Stomach (tissue), 9 donors: ENCODE measurements around the gene PSMC4. TPM values are rescaled to one million over a fixed set of nuclear protein-coding genes. Genes with fewer than 3 reads are reported as not detected.

Experiments
- DNase-seq, 2 donors: peaks; one replicate each; pipeline versions ENCODE4 v3.0.0 to v3.0.0-alpha.2; 2013 to 2019
- H3K27ac ChIP-seq, 5 donors: fragments of 200-600 bp in 4 of 5; sonication (generic) in 4 of 5; one replicate each; pipeline ENCODE4 v1.5.1; 2013 to 2019; ENCODE audit warnings: mild to moderate bottlenecking in 1 of 5, moderate library complexity in 1 of 5
- H3K27me3 ChIP-seq, 3 donors: fragments of 200-600 bp; sonication (generic); one replicate each; pipeline ENCODE4 v1.5.1; 2017 to 2019; ENCODE audit warnings: mixed run types in 1 of 3
- H3K36me3 ChIP-seq, 4 donors: fragments of 200-600 bp; sonication (generic); 1 replicate in 3 of 4; 2 replicates in 1 of 4; pipeline ENCODE4 v1.5.1; 2016 to 2019
- H3K4me1 ChIP-seq, 4 donors: fragments of 200-600 bp; sonication (generic); one replicate each; pipeline ENCODE4 v1.5.1; 2016 to 2019
- H3K4me3 ChIP-seq, 4 donors: fragments of 200-600 bp; sonication (generic) in 3 of 4; one replicate each; pipeline ENCODE4 v1.5.1; 2016 to 2019; ENCODE audit warnings: mild to moderate bottlenecking in 1 of 4
- H3K9me3 ChIP-seq, 4 donors: fragments of 200-600 bp; sonication (generic); one replicate each; pipeline ENCODE4 v1.5.1; 2016 to 2019
- EP300 ChIP-seq: sonication (generic); formaldehyde crosslinking; IDR thresholded peaks from one replicate; pipeline ENCODE4 v1.6.1; 2017; ENCODE audit warnings: antibody characterized with exemption
- POLR2A ChIP-seq, 4 donors: fragments of 450-650 bp; IDR thresholded peaks; one replicate each; pipeline ENCODE4 v1.6.1; 2016; ENCODE audit warnings: antibody characterized with exemption in 4 of 4, control low read depth in 2 of 4, mild to moderate bottlenecking in 1 of 4, moderate library complexity in 1 of 4
- POLR2AphosphoS5 ChIP-seq, 3 donors: sonication (generic); formaldehyde crosslinking; IDR thresholded peaks; one replicate each; pipeline ENCODE4 v1.6.1; 2016; ENCODE audit warnings: antibody characterized with exemption in 3 of 3
- WGBS, 5 donors: extraction: QIAGEN DNeasy Blood & Tissue Kit in 3 of 5; methylation state at CpG; one replicate each; pipeline versions ENCODE4 v1.1.5 to v1.1.7; 2013 to 2018; 5-methylcytosine and 5-hydroxymethylcytosine counted together
- intact Hi-C: fragments of 100-400 bp; cut with DNase I; formaldehyde crosslinking; loops from one replicate; pipeline ENCODE4 v1.15.1; 2023; ENCODE audit warnings: low total_unique reads
- polyA plus RNA-seq, 3 donors: library from polyadenylated mRNA; stranded (reverse); fragments of 200-250 nt; gene quantifications; one replicate each; pipeline ENCODE4 v1.2.3, GENCODE V29; 2013
- total RNA-seq, 5 donors: library from RNA; depleted of rRNA; stranded (reverse); fragments of >200 nt; gene quantifications; one replicate each; pipeline versions ENCODE4 v1.1.0 to v1.2.3, GENCODE V29; 2014 to 2016
- TF ChIP-seq, protein P1 (sequence below), 7 experiments: fragments of 450-650 bp in 4 of 7; fragments of 200-600 bp in 3 of 7; sonication (generic) in 3 of 7; IDR thresholded peaks; one replicate each; pipeline ENCODE4 v1.5.1; 2016 to 2019; ENCODE audit warnings: antibody characterized with exemption in 7 of 7, control low read depth in 2 of 7, mild to moderate bottlenecking in 1 of 7
- donor health status: healthy with polysubstance abuse.
- donor health status: Bipolar disorder and iron deficiency.
- donor health status: healthy.

PSMC4 gene
- total and polyA plus RNA-seq, 8 donors, result 3.8 to 79.7 (median 65.9) TPM

DNA sequence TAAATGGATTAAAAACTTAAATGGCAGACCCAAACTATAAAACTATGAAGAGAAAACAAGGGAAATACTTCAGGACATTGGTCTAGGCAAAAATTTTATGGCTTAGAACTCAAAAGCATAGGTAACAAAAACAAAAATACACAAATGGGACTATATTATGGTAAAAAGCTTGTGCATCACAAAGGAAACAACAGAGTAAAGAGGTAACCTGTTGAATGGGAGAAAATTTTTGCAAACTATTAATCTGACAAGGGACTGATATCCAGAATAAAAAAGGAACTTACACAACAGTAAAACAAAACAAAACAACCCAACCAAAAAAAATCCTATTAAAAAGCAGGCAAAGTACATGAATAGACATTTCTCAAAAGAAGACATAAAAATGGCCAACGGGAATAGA, 16.6 kb downstream of the PSMC4 start:
- Histone ChIP-seq H3K4me3 (no peak overlapping the region), H3K36me3 (peaks cover 0 to 16% (median 11%) of the 10 kb centered on the region in 4 donors), H3K9me3 (peaks cover 0 to 44% (median 19%) of the 10 kb centered on the region in 4 donors), H3K27me3 (no peaks in the 10 kb centered on the region), H3K4me1 (no peaks in the 10 kb centered on the region), H3K27ac (no peak overlapping the region)
- no peak for DNase-seq
- intact Hi-C loops, result no loop called here
- 91 to 100% (median 100%) methylated on average over 1 of the region's 1 CpG for WGBS, 5 donors
- TF ChIP-seq POLR2A (IDR thresholded peaks at IDR 0.05) (no peak), POLR2AphosphoS5 (IDR thresholded peaks at IDR 0.05) (no peak), EP300 (no peak)
- TF ChIP-seq, protein P1, sequence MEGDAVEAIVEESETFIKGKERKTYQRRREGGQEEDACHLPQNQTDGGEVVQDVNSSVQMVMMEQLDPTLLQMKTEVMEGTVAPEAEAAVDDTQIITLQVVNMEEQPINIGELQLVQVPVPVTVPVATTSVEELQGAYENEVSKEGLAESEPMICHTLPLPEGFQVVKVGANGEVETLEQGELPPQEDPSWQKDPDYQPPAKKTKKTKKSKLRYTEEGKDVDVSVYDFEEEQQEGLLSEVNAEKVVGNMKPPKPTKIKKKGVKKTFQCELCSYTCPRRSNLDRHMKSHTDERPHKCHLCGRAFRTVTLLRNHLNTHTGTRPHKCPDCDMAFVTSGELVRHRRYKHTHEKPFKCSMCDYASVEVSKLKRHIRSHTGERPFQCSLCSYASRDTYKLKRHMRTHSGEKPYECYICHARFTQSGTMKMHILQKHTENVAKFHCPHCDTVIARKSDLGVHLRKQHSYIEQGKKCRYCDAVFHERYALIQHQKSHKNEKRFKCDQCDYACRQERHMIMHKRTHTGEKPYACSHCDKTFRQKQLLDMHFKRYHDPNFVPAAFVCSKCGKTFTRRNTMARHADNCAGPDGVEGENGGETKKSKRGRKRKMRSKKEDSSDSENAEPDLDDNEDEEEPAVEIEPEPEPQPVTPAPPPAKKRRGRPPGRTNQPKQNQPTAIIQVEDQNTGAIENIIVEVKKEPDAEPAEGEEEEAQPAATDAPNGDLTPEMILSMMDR (IDR thresholded peaks at IDR 0.05), result no peak

DNA sequence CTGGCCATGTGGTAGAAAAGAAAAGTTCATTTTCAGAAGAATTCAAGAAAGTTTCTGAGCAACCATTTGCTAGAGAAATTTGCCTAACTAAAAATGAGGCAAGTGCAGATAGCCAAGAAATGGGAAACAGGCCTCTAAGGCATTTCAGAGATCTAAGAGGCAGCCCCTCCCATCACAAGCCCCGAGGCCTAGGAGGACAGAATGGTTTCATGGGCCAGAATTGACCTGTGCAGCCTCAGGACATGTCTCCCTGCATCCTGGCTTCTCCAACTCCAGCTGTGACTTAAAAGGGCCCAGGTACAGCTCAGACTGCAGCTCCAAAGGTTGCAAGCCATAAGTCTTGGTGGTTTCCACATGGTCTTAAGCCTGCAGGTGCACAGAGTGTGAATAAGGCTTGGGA, 22.6 kb downstream of the PSMC4 start:
- H3K27ac ChIP-seq, result no peak overlapping the region
- WGBS, 5 donors, result 85 to 100% (median 98%) methylated on average over 1 of the region's 1 CpG
- TF ChIP-seq EP300 (no peak), POLR2AphosphoS5 (IDR thresholded peaks at IDR 0.05) (no peak), POLR2A (IDR thresholded peaks at IDR 0.05) (no peak)
- TF ChIP-seq, protein P1 (IDR thresholded peaks at IDR 0.05), result no peak

DNA sequence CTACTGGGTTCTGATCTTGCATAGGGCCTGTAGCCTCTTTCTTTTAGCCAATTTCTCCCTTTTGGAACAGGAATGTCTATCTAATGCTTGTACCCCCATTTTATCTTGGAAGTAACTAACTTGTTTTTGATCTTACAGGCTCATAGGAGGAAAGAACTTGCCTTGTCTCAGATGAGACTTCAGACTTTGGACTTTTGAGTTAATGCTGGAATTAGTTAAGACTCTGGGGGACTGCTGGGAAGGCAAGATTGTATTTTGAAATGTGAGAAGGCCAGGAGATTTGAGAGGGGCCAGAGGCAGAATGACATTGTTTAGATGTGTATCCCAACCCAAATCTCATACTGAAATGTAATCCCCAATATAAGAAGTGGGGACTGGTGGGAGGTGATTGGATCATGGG, 23.4 kb downstream of the PSMC4 start:
- Histone ChIP-seq H3K36me3 (peaks cover 0 to 13% (median 2%) of the 10 kb centered on the region in 4 donors), H3K4me1 (peaks cover 0 to 24% (median 20%) of the 10 kb centered on the region in 4 donors), H3K4me3 (no peak overlapping the region), H3K27me3 (no peaks in the 10 kb centered on the region), H3K9me3 (peaks cover 0 to 8% (median 4%) of the 10 kb centered on the region in 4 donors), H3K27ac (no peak overlapping the region)
- intact Hi-C loops, result no loop called here
- TF ChIP-seq POLR2AphosphoS5 (IDR thresholded peaks at IDR 0.05) (no peak), EP300 (no peak), POLR2A (IDR thresholded peaks at IDR 0.05) (no peak)
- TF ChIP-seq, protein P1 (IDR thresholded peaks at IDR 0.05), result no peak
- DNase-seq, result no peak

More for the DNA sequence above, 22.6 kb downstream of the PSMC4 start:
- no peak for DNase-seq
- peaks cover 0 to 8% (median 4%) of the 10 kb centered on the region in 4 donors for H3K9me3 ChIP-seq
- intact Hi-C loops, result no loop called here
- peaks cover 0 to 7% (median 0%) of the 10 kb centered on the region in 4 donors for H3K36me3 ChIP-seq
- no peaks in the 10 kb centered on the region for H3K27me3 ChIP-seq
- peaks cover 0 to 24% (median 20%) of the 10 kb centered on the region in 4 donors for H3K4me1 ChIP-seq
- no peak overlapping the region for H3K4me3 ChIP-seq

DNA sequence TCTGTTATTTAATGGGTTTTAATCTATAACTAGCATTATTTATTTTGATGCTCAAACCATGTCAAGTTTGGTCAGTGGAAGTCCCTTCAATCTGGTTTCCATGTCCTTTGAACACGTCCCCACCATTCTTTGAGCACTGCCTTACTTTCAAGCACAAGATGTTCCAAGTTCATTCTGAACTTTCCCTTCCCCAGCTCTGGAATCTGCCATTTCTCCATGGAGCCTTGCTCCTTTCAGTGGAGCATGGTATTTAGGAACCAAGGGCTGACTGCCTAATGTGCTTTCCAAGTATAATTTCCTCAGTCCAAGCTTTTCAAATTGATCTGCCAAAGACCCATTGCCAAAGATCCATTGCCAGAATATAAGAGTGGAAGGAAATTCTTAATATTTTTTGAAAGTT, 24.8 kb downstream of the PSMC4 start:
- TF ChIP-seq EP300, result no peak
- TF ChIP-seq, protein P1 (IDR thresholded peaks at IDR 0.05), result no peak
- TF ChIP-seq POLR2AphosphoS5 (IDR thresholded peaks at IDR 0.05), result no peak
- no peak for TF ChIP-seq POLR2A (IDR thresholded peaks at IDR 0.05)
- intact Hi-C loops, result no loop called here
- 57 to 68% (median 67%) methylated on average over 1 of the region's 1 CpG for WGBS, 5 donors
- Histone ChIP-seq H3K27ac (peak overlapping the region in 2 of 5 donors; percentile 89 to 91), H3K9me3 (peaks cover 0 to 8% (median 4%) of the 10 kb centered on the region in 4 donors), H3K4me3 (peak overlapping the region; percentile 56 to 82 (median 70)), H3K27me3 (no peaks in the 10 kb centered on the region), H3K4me1 (peaks cover 0 to 24% (median 20%) of the 10 kb centered on the region in 4 donors), H3K36me3 (peaks cover 0 to 22% (median 2%) of the 10 kb centered on the region in 4 donors)
- no peak for DNase-seq
